ENCODE measurements around the gene SORT1.

Gene SORT1

DNA sequence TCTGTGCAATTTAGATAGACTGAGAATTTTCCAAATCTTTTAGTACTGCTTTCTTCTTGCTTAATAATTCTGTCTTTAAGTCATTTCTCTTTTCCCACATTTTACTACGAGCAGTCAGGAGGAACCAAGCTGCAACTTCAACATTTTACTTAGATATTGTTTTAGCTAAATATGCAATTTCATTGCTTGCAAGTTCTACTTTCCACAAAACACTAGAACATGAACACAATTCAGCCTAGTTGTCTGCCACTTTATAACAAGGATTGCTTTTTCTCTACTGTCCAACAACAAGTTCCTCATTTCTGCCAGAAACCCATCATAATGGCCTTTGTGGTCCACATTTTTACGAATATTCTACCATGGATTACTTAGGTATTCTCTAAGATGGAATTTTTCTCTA, 36.6 kb downstream of the SORT1 start:
- TF ChIP-seq, protein P1, sequence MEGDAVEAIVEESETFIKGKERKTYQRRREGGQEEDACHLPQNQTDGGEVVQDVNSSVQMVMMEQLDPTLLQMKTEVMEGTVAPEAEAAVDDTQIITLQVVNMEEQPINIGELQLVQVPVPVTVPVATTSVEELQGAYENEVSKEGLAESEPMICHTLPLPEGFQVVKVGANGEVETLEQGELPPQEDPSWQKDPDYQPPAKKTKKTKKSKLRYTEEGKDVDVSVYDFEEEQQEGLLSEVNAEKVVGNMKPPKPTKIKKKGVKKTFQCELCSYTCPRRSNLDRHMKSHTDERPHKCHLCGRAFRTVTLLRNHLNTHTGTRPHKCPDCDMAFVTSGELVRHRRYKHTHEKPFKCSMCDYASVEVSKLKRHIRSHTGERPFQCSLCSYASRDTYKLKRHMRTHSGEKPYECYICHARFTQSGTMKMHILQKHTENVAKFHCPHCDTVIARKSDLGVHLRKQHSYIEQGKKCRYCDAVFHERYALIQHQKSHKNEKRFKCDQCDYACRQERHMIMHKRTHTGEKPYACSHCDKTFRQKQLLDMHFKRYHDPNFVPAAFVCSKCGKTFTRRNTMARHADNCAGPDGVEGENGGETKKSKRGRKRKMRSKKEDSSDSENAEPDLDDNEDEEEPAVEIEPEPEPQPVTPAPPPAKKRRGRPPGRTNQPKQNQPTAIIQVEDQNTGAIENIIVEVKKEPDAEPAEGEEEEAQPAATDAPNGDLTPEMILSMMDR (IDR thresholded peaks at IDR 0.05; ENCODE audit: low read depth, low read length) = no peak
- TF ChIP-seq EZH2phosphoT487 (IDR thresholded peaks at IDR 0.05; ENCODE audit: low read depth) = no peak
- H3K4me1 ChIP-seq (ENCODE audit: low read length) = no peaks in the 10 kb centered on the region
- no peak overlapping the region for H3K27ac ChIP-seq (ENCODE audit: low read length)
- no peaks in the 10 kb centered on the region for H4K20me1 ChIP-seq (ENCODE audit: insufficient read depth, low read length)
- H3K79me2 ChIP-seq (ENCODE audit: low read length) = no peaks in the 10 kb centered on the region
- no peaks in the 10 kb centered on the region for H3K9me3 ChIP-seq (ENCODE audit: insufficient read depth, low read length)
- H3K36me3 ChIP-seq (replicated peaks; ENCODE audit: low read depth, low read length) = no peaks in the 10 kb centered on the region
- H3K4me2 ChIP-seq (ENCODE audit: low read length) = no peak overlapping the region
- no peak overlapping the region for H3K4me3 ChIP-seq (ENCODE audit: low read length)
- H2AFZ ChIP-seq (ENCODE audit: low read depth, low read length) = no peak overlapping the region
- no peak overlapping the region for H3K9ac ChIP-seq (ENCODE audit: low read length)
- H3K27me3 ChIP-seq (ENCODE audit: low read depth, low read length) = 0 out of 2 replicates have a peak, but pooled peaks cover 9% of the 10 kb centered on the region

DNA sequence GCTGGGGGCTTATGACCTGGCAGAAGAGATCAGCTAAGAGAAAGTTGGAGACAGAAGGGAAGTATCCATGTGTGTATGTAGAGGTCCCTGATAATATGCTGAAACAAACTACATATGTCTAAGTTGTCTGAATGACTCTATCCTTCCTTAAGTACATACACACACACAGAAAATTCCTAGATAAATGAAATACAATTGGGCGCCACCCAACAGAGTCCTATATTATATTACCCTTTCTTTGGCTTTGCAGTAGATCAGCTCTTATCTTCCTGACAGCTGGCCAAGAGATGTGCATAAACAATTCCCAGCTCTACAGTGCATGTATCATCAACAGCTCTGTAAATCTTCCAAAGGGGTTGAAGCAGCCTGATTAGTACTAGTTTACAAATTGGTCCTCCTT, 40.1 kb downstream of the SORT1 start:
- Histone ChIP-seq H3K27me3 (ENCODE audit: low read depth, low read length) (peaks cover 16% of the 10 kb centered on the region; the same call in 1 of the 2 replicates), H3K4me3 (ENCODE audit: low read length) (no peak overlapping the region), H3K79me2 (ENCODE audit: low read length) (no peaks in the 10 kb centered on the region), H3K27ac (ENCODE audit: low read length) (no peak overlapping the region), H4K20me1 (ENCODE audit: insufficient read depth, low read length) (no peaks in the 10 kb centered on the region), H2AFZ (ENCODE audit: low read depth, low read length) (no peak overlapping the region), H3K36me3 (replicated peaks; ENCODE audit: low read depth, low read length) (no peaks in the 10 kb centered on the region), H3K4me2 (ENCODE audit: low read length) (no peak overlapping the region), H3K9me3 (ENCODE audit: insufficient read depth, low read length) (no peaks in the 10 kb centered on the region), H3K4me1 (ENCODE audit: low read length) (no peaks in the 10 kb centered on the region), H3K9ac (ENCODE audit: low read length) (no peak overlapping the region)
- TF ChIP-seq, protein P1 (IDR thresholded peaks at IDR 0.05; ENCODE audit: low read depth, low read length) = no peak
- TF ChIP-seq EZH2phosphoT487 (IDR thresholded peaks at IDR 0.05; ENCODE audit: low read depth) = no peak

DNA sequence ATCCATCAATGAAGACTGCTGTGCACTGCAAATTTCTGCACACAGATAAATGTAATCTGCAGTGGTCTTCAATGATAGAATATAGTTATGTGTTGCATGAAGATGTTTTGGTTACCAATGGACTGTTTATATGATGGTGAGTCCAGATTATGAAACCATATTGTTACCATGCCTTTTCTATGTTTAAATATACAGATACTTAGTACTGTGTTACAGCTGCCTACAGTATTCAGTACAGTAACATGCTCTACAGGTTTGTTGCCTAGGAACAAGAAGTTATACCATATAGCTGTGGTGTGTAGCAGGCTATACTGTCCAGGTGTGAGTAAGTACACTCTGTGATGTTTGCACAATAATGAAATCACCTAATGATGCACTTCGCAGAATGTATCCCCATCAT, 40.8 kb downstream of the SORT1 start:
- no peaks in the 10 kb centered on the region for H4K20me1 ChIP-seq (ENCODE audit: insufficient read depth, low read length)
- H3K4me1 ChIP-seq (ENCODE audit: low read length) = no peaks in the 10 kb centered on the region
- no peak overlapping the region for H3K4me3 ChIP-seq (ENCODE audit: low read length)
- H3K36me3 ChIP-seq (replicated peaks; ENCODE audit: low read depth, low read length) = no peaks in the 10 kb centered on the region
- H3K9me3 ChIP-seq (ENCODE audit: insufficient read depth, low read length) = no peaks in the 10 kb centered on the region
- no peak for TF ChIP-seq EZH2phosphoT487 (IDR thresholded peaks at IDR 0.05; ENCODE audit: low read depth)
- TF ChIP-seq, protein P1 (IDR thresholded peaks at IDR 0.05; ENCODE audit: low read depth, low read length) = no peak
- no peak overlapping the region for H3K27ac ChIP-seq (ENCODE audit: low read length)
- peaks cover 16% of the 10 kb centered on the region; the same call in 1 of the 2 replicates for H3K27me3 ChIP-seq (ENCODE audit: low read depth, low read length)
- H3K79me2 ChIP-seq (ENCODE audit: low read length) = no peaks in the 10 kb centered on the region
- no peak overlapping the region for H3K9ac ChIP-seq (ENCODE audit: low read length)
- H3K4me2 ChIP-seq (ENCODE audit: low read length) = no peak overlapping the region
- no peak overlapping the region for H2AFZ ChIP-seq (ENCODE audit: low read depth, low read length)

DNA sequence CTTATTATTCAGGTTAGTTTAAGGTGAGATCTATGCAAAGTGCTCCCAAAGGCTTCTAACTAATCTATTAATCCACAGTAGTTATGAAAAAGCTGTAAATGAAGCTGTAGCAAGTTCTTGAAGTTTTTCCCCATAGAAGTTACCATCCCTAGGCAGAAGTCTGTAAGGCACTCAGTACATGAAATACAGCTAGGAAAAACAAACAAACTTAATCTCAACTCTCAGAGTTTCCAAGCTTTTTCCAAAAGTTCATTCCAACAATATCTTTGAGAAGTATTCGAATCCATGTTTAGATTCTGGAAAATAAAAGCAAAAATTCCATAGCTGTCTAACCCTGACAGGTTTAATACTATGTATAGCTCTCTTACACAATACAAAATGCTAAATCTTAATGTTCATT, 41.2 kb downstream of the SORT1 start:
- H3K9me3 ChIP-seq (ENCODE audit: insufficient read depth, low read length) = no peaks in the 10 kb centered on the region
- no peaks in the 10 kb centered on the region for H3K36me3 ChIP-seq (replicated peaks; ENCODE audit: low read depth, low read length)
- H3K4me1 ChIP-seq (ENCODE audit: low read length) = no peaks in the 10 kb centered on the region
- H3K79me2 ChIP-seq (ENCODE audit: low read length) = no peaks in the 10 kb centered on the region
- no peaks in the 10 kb centered on the region for H4K20me1 ChIP-seq (ENCODE audit: insufficient read depth, low read length)
- H3K9ac ChIP-seq (ENCODE audit: low read length) = no peak overlapping the region
- TF ChIP-seq, protein P1 (IDR thresholded peaks at IDR 0.05; ENCODE audit: low read depth, low read length) = no peak
- no peak for TF ChIP-seq EZH2phosphoT487 (IDR thresholded peaks at IDR 0.05; ENCODE audit: low read depth)
- no peak overlapping the region for H3K4me2 ChIP-seq (ENCODE audit: low read length)
- no peak overlapping the region for H3K4me3 ChIP-seq (ENCODE audit: low read length)
- H3K27me3 ChIP-seq (ENCODE audit: low read depth, low read length) = peaks cover 16% of the 10 kb centered on the region; the same call in 1 of the 2 replicates
- H2AFZ ChIP-seq (ENCODE audit: low read depth, low read length) = no peak overlapping the region
- H3K27ac ChIP-seq (ENCODE audit: low read length) = no peak overlapping the region
